ENCODE data around the gene EPHA3. TPM values are rescaled to one million over a fixed set of nuclear protein-coding genes. Genes with fewer than 3 reads are reported as not detected.
"Not testable (repeated sequence)": the region's sequence is repeated elsewhere in the genome, so short reads cannot be mapped to it uniquely, and the experiment has no call there.

The EPHA3 gene
- total RNA-seq, 1 donor from 2014 or later, result 0.04 TPM

- DNase-seq (ENCODE audit: low read depth), result no peak
- no peak for TF ChIP-seq CTCF (IDR thresholded peaks at IDR 0.05; ENCODE audit: insufficient read depth, low read length, poor library complexity, severe bottlenecking)
- H3K27me3 ChIP-seq (ENCODE audit: control insufficient read depth, insufficient read depth, low read length), result no peaks in the 10 kb centered on the region
- H3K36me3 ChIP-seq (ENCODE audit: control insufficient read depth, insufficient read depth, low read length), result no peaks in the 10 kb centered on the region
- H3K4me3 ChIP-seq (ENCODE audit: low read depth, low read length), result no peak overlapping the region
Observed at GRCh38 chr3:89326997-89327396, 219.6 kb downstream of the EPHA3 start.

- no peaks in the 10 kb centered on the region for H3K36me3 ChIP-seq (ENCODE audit: control insufficient read depth, insufficient read depth, low read length)
- DNase-seq (ENCODE audit: low read depth), result no peak
- no peaks in the 10 kb centered on the region for H3K27me3 ChIP-seq (ENCODE audit: control insufficient read depth, insufficient read depth, low read length)
- TF ChIP-seq CTCF (IDR thresholded peaks at IDR 0.05; ENCODE audit: insufficient read depth, low read length, poor library complexity, severe bottlenecking), result no peak
- no peak overlapping the region for H3K4me3 ChIP-seq (ENCODE audit: low read depth, low read length)
Observed at GRCh38 chr3:89332386-89332785, 225.0 kb downstream of the EPHA3 start.

GRCh38 chr3:89332793-89333192 is 225.4 kb downstream of the EPHA3 start:
- Histone ChIP-seq H3K27me3 (ENCODE audit: control insufficient read depth, insufficient read depth, low read length) (no peaks in the 10 kb centered on the region), H3K4me3 (ENCODE audit: low read depth, low read length) (no peak overlapping the region), H3K36me3 (ENCODE audit: control insufficient read depth, insufficient read depth, low read length) (no peaks in the 10 kb centered on the region)
- no peak for DNase-seq (ENCODE audit: low read depth)
- no peak for TF ChIP-seq CTCF (IDR thresholded peaks at IDR 0.05; ENCODE audit: insufficient read depth, low read length, poor library complexity, severe bottlenecking)

- no peak for DNase-seq (ENCODE audit: low read depth)
- Histone ChIP-seq H3K27me3 (ENCODE audit: control insufficient read depth, insufficient read depth, low read length) (no peaks in the 10 kb centered on the region), H3K4me3 (ENCODE audit: low read depth, low read length) (no peak overlapping the region), H3K36me3 (ENCODE audit: control insufficient read depth, insufficient read depth, low read length) (no peaks in the 10 kb centered on the region)
- TF ChIP-seq CTCF (IDR thresholded peaks at IDR 0.05; ENCODE audit: insufficient read depth, low read length, poor library complexity, severe bottlenecking), result no peak
Observed at GRCh38 chr3:89335693-89336092, 228.3 kb downstream of the EPHA3 start.

GRCh38 chr3:89340408-89340807 is 233.0 kb downstream of the EPHA3 start:
- H3K36me3 ChIP-seq (ENCODE audit: control insufficient read depth, insufficient read depth, low read length), result no peaks in the 10 kb centered on the region
- no peak for DNase-seq (ENCODE audit: low read depth)
- H3K4me3 ChIP-seq (ENCODE audit: low read depth, low read length), result no peak overlapping the region
- no peaks in the 10 kb centered on the region for H3K27me3 ChIP-seq (ENCODE audit: control insufficient read depth, insufficient read depth, low read length)
- no peak for TF ChIP-seq CTCF (IDR thresholded peaks at IDR 0.05; ENCODE audit: insufficient read depth, low read length, poor library complexity, severe bottlenecking)

GRCh38 chr3:89344076-89344475 is 236.7 kb downstream of the EPHA3 start:
- TF ChIP-seq CTCF (IDR thresholded peaks at IDR 0.05; ENCODE audit: insufficient read depth, low read length, poor library complexity, severe bottlenecking), result no peak
- Histone ChIP-seq H3K4me3 (ENCODE audit: low read depth, low read length) (no peak overlapping the region), H3K27me3 (ENCODE audit: control insufficient read depth, insufficient read depth, low read length) (no peaks in the 10 kb centered on the region), H3K36me3 (ENCODE audit: control insufficient read depth, insufficient read depth, low read length) (no peaks in the 10 kb centered on the region)
- DNase-seq (ENCODE audit: low read depth), result no peak

- not testable (repeated sequence) for H3K27me3 ChIP-seq (ENCODE audit: control insufficient read depth, insufficient read depth, low read length); H3K36me3 ChIP-seq (ENCODE audit: control insufficient read depth, insufficient read depth, low read length); DNase-seq (ENCODE audit: low read depth); H3K4me3 ChIP-seq (ENCODE audit: low read depth, low read length)
Observed at GRCh38 chr3:89350935-89351334, 243.5 kb downstream of the EPHA3 start.
